ENCODE results near the gene AMHR2. TPM values are rescaled to one million over a fixed set of nuclear protein-coding genes. Genes with fewer than 3 reads are reported as not detected.
"Not testable (repeated sequence)": the region's sequence is repeated elsewhere in the genome, so short reads cannot be mapped to it uniquely, and the experiment has no call there.

The AMHR2 gene
- total and polyA plus RNA-seq, 2 of the 4 experiments (the other 2 are of a cell fraction): not detected

GRCh38 chr12:53422247-53422646 is 1.4 kb upstream of the AMHR2 start:
- intact Hi-C loops (cut with micrococcal nuclease); H2AFZ ChIP-seq (replicated peaks; ENCODE audit: low read length, poor library complexity); H3K4me2 ChIP-seq (ENCODE audit: low read depth, low read length); H3K4ac ChIP-seq (ENCODE audit: low read depth, low read length); H3K23ac ChIP-seq (ENCODE audit: low read depth, low read length); H2AK5ac ChIP-seq (ENCODE audit: low read depth, low read length); H3K18ac ChIP-seq (ENCODE audit: low read depth, low read length); H3K9me3 ChIP-seq (ENCODE audit: control insufficient read depth, insufficient read depth, low read length); H3K9me1 ChIP-seq (ENCODE audit: insufficient read depth, low read length); BruUV-seq (replicated peaks); H3K27ac ChIP-seq (ENCODE audit: insufficient read depth, low read length); H2BK20ac ChIP-seq (ENCODE audit: low read depth, low read length); ATAC-seq (ENCODE audit: low read depth); H3K4me1 ChIP-seq (ENCODE audit: control insufficient read depth, insufficient read depth, low read length); H4K20me1 ChIP-seq (ENCODE audit: insufficient read depth, low read length); H3K9ac ChIP-seq (ENCODE audit: low read depth, low read length); H2BK15ac ChIP-seq (ENCODE audit: low read depth, low read length); H3K36me3 ChIP-seq (ENCODE audit: control insufficient read depth, insufficient read depth, low read length); H3K56ac ChIP-seq (ENCODE audit: extremely low read depth, insufficient read depth, low read length); H2BK5ac ChIP-seq (ENCODE audit: low read depth, low read length, poor library complexity, severe bottlenecking); DNase-seq; H3K79me1 ChIP-seq (ENCODE audit: low read depth in 1 of 2, low read length in 2 of 2); dilution Hi-C loops (cut with HindIII; ENCODE audit: low sequenced_read_pairs, unreplicated experiment); H4K5ac ChIP-seq (ENCODE audit: low read depth, low read length); H2BK120ac ChIP-seq (ENCODE audit: low read depth, low read length); H3K27me3 ChIP-seq (ENCODE audit: control insufficient read depth, insufficient read depth, low read length); H3K14ac ChIP-seq (replicated peaks; ENCODE audit: low read depth, low read length); H2AK9ac ChIP-seq (replicated peaks; ENCODE audit: low read depth, low read length, poor library complexity); H4K91ac ChIP-seq (ENCODE audit: insufficient read depth, low read depth, low read length); in situ Hi-C loops (cut with MboI; ENCODE audit: low sequenced_read_pairs); H3K4me3 ChIP-seq (ENCODE audit: insufficient read depth, low read depth, low read length); H4K8ac ChIP-seq (ENCODE audit: low read depth in 2 of 2, low read length in 2 of 2): not testable (repeated sequence)
- ChIA-PET CTCF (interaction anchor here (0.6 to 3.8 kb wide), 3 partner anchors 35 to 338 kb away, joined by 4 to 40 read pairs (median 4); no protein-coding TSS in a partner anchor), POLR2A (ENCODE audit: unreplicated experiment) (interaction anchor here (0.6 kb wide), 1 partner anchor 487 kb away, joined by 17 read pairs; no protein-coding TSS in a partner anchor)
- WGBS, 2 experiments (ENCODE audit: extremely low coverage in 2 of 2, insufficient read length in 1 of 2): 80% methylated on average over 2 of the region's 12 CpGs; no CpG with 5 or more reads in 1 of the 2 experiments

All from IMR-90 (cell line).